CD14-positive monocyte (primary cell): Measurements from ENCODE around the gene SDCBP2. TPM values are rescaled to one million over a fixed set of nuclear protein-coding genes. Genes with fewer than 3 reads are reported as not detected.

Source experiments
- DNase-seq, 3 donors: peaks; one replicate each; pipeline ENCODE4 v3.0.0-alpha.2; 2011 to 2022
- H2AFZ ChIP-seq: 2 replicates; pipeline ENCODE4 v1.6.0; 2012; ENCODE audit warnings: mild to moderate bottlenecking, low read depth, low read length, inconsistent platforms; ENCODE audit not compliant: insufficient read depth, poor library complexity, severe bottlenecking
- H3K27ac ChIP-seq, 2 donors: 1 replicate in 1 of 2; 2 replicates in 1 of 2; pipeline ENCODE4 v1.5.1; 2012 to 2013; ENCODE audit warnings: low read length in 2 of 2, control low read depth in 1 of 2, inconsistent platforms in 1 of 2, low read depth in 1 of 2, mild to moderate bottlenecking in 1 of 2
- H3K27me3 ChIP-seq, 2 donors: one replicate each; pipeline versions ENCODE4 v1.6.0 to v1.6.1; 2011 to 2013; ENCODE audit warnings: low read length in 2 of 2; ENCODE audit not compliant: control insufficient read depth in 2 of 2, insufficient read depth in 2 of 2
- H3K36me3 ChIP-seq, 2 donors: replicated peaks in 1 of 2; 1 replicate in 1 of 2; 2 replicates in 1 of 2; pipeline versions ENCODE4 v1.5.1 to v1.6.1; 2012 to 2013; ENCODE audit warnings: low read length in 2 of 2, control low read depth in 1 of 2, inconsistent platforms in 1 of 2, mild to moderate bottlenecking in 1 of 2; ENCODE audit not compliant: insufficient read depth in 2 of 2, control insufficient read depth in 1 of 2
- H3K4me1 ChIP-seq, 2 donors: 1 replicate in 1 of 2; 2 replicates in 1 of 2; pipeline versions ENCODE4 v1.5.1 to v1.6.1; 2012 to 2013; ENCODE audit warnings: low read length in 2 of 2, control low read depth in 1 of 2, inconsistent platforms in 1 of 2, mild to moderate bottlenecking in 1 of 2, moderate library complexity in 1 of 2; ENCODE audit not compliant: insufficient read depth in 2 of 2, control insufficient read depth in 1 of 2
- H3K4me2 ChIP-seq: replicated peaks from 2 replicates; pipeline ENCODE3; 2012; ENCODE audit warnings: low read length, moderate library complexity, mild to moderate bottlenecking; ENCODE audit not compliant: poor library complexity, severe bottlenecking; ENCODE audit errors: extremely low read depth
- H3K4me3 ChIP-seq, 3 experiments: fragments of 200-600 bp in 1 of 3; sonication (generic) in 1 of 3; replicated peaks in 1 of 3; 1 replicate in 2 of 3; 2 replicates in 1 of 3; pipeline ENCODE4 v1.5.1; 2011 to 2013; ENCODE audit warnings: low read length in 3 of 3, mild to moderate bottlenecking in 3 of 3, control low read depth in 2 of 3, low read depth in 2 of 3, inconsistent platforms in 1 of 3, moderate library complexity in 1 of 3
- H3K79me2 ChIP-seq: 2 replicates; pipeline ENCODE4 v1.6.0; 2012; ENCODE audit warnings: mild to moderate bottlenecking, control low read depth, inconsistent platforms, low read length, moderate library complexity; ENCODE audit not compliant: insufficient read depth
- H3K9ac ChIP-seq: 2 replicates; pipeline ENCODE4 v1.6.0; 2017; ENCODE audit warnings: low read length, mild to moderate bottlenecking; ENCODE audit not compliant: insufficient read depth, poor library complexity, severe bottlenecking
- H3K9me3 ChIP-seq, 2 donors: replicated peaks in 1 of 2; 1 replicate in 1 of 2; 2 replicates in 1 of 2; pipeline versions ENCODE4 v1.5.1 to v1.6.1; 2012 to 2013; ENCODE audit warnings: low read length in 2 of 2, control low read depth in 1 of 2; ENCODE audit not compliant: control insufficient read depth in 1 of 2, insufficient read depth in 1 of 2
- H4K20me1 ChIP-seq: 2 replicates; pipeline ENCODE4 v1.6.0; 2012; ENCODE audit warnings: mild to moderate bottlenecking, low read length, control low read depth, moderate library complexity; ENCODE audit not compliant: insufficient read depth
- H3K27ac Mint-ChIP-seq, 7 donors: one replicate each; pipeline ENCODE4 v1.8.0; 2020; ENCODE audit warnings: mild to moderate bottlenecking in 7 of 7, mixed read lengths in 7 of 7, moderate library complexity in 6 of 7, inconsistent platforms in 2 of 7
- H3K27me3 Mint-ChIP-seq, 3 donors: one replicate each; pipeline ENCODE4 v1.8.0; 2021 to 2022; ENCODE audit warnings: low read depth in 3 of 3, mild to moderate bottlenecking in 3 of 3, mixed read lengths in 3 of 3, moderate library complexity in 3 of 3, inconsistent platforms in 1 of 3
- H3K36me3 Mint-ChIP-seq, 2 donors: one replicate each; pipeline ENCODE4 v1.8.0; 2020; ENCODE audit warnings: mixed read lengths in 2 of 2, inconsistent platforms in 1 of 2, mild to moderate bottlenecking in 1 of 2
- H3K4me1 Mint-ChIP-seq: one replicate; pipeline ENCODE4 v1.8.0; 2020; ENCODE audit warnings: mild to moderate bottlenecking, mixed read lengths
- H3K4me3 Mint-ChIP-seq, 2 donors: one replicate each; pipeline ENCODE4 v1.8.0; 2020; ENCODE audit warnings: mild to moderate bottlenecking in 2 of 2, mixed read lengths in 2 of 2, moderate library complexity in 1 of 2
- H3K9me3 Mint-ChIP-seq, 7 donors: one replicate each; pipeline ENCODE4 v1.8.0; 2020 to 2022; ENCODE audit warnings: mixed read lengths in 7 of 7, mild to moderate bottlenecking in 6 of 7, moderate library complexity in 6 of 7, inconsistent platforms in 2 of 7
- WGBS: methylation state at CpG from one replicate; pipeline ENCODE4 v1.1.5; 2013; ENCODE audit warnings: missing lambda C conversion rate; ENCODE audit not compliant: insufficient coverage; 5-methylcytosine and 5-hydroxymethylcytosine counted together
- intact Hi-C, 2 donors: fragments of 100-400 bp; cut with micrococcal nuclease; formaldehyde crosslinking; loops; one replicate each; pipeline versions ENCODE4 v1.15.0 to v1.15.1; 2023
- polyA plus RNA-seq, 3 donors: library from polyadenylated mRNA; depleted of rRNA in 1 of 3; unstranded in 2 of 3; stranded (reverse) in 1 of 3; fragments of 300-500 nt in 2 of 3; fragments of >200 nt in 1 of 3; fragmentation: Illumina TruSeq in 2 of 3; gene quantifications; 1 replicate in 2 of 3; 2 replicates in 1 of 3; pipeline ENCODE4 v1.2.3, GENCODE V29; 2012 to 2021
- TF ChIP-seq, protein P1 (sequence below): fragments of 200-600 bp; IDR thresholded peaks from one replicate; pipeline ENCODE4 v1.8.0; 2022; ENCODE audit warnings: antibody characterized with exemption, mild to moderate bottlenecking

The SDCBP2 gene
- polyA plus RNA-seq, 3 donors = 0.69 to 1.0 (median 0.71) TPM

GRCh38 chr20:1357921-1358671 is 29.2 kb upstream of the SDCBP2 start:
- 97% methylated on average over 3 of the region's 9 CpGs for WGBS
- peaks cover 2 to 13% (median 4%) of the 10 kb centered on the region in 7 donors for H3K9me3 Mint-ChIP-seq
- TF ChIP-seq, protein P1, sequence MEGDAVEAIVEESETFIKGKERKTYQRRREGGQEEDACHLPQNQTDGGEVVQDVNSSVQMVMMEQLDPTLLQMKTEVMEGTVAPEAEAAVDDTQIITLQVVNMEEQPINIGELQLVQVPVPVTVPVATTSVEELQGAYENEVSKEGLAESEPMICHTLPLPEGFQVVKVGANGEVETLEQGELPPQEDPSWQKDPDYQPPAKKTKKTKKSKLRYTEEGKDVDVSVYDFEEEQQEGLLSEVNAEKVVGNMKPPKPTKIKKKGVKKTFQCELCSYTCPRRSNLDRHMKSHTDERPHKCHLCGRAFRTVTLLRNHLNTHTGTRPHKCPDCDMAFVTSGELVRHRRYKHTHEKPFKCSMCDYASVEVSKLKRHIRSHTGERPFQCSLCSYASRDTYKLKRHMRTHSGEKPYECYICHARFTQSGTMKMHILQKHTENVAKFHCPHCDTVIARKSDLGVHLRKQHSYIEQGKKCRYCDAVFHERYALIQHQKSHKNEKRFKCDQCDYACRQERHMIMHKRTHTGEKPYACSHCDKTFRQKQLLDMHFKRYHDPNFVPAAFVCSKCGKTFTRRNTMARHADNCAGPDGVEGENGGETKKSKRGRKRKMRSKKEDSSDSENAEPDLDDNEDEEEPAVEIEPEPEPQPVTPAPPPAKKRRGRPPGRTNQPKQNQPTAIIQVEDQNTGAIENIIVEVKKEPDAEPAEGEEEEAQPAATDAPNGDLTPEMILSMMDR = no peak
- no peak overlapping the region for H3K4me2 ChIP-seq
- peaks cover 16 to 72% of the 10 kb centered on the region in 2 donors for H3K36me3 ChIP-seq
- H3K27me3 ChIP-seq = no peaks in the 10 kb centered on the region
- H3K4me1 Mint-ChIP-seq = peaks cover 2% of the 10 kb centered on the region
- H3K9me3 ChIP-seq = peaks cover 0 to 15% of the 10 kb centered on the region in 2 donors
- H2AFZ ChIP-seq = no peak overlapping the region
- intact Hi-C loops = no loop called here
- H3K36me3 Mint-ChIP-seq = peaks cover 71 to 74% of the 10 kb centered on the region in 2 donors
- peaks cover 47% of the 10 kb centered on the region for H4K20me1 ChIP-seq
- no peak for DNase-seq
- no peak overlapping the region for H3K4me3 ChIP-seq
- no peak overlapping the region for H3K4me3 Mint-ChIP-seq
- H3K4me1 ChIP-seq = no peaks in the 10 kb centered on the region
- no peak overlapping the region for H3K9ac ChIP-seq
- H3K27ac ChIP-seq = no peak overlapping the region
- peaks cover 0 to 1% (median 0%) of the 10 kb centered on the region in 3 donors for H3K27me3 Mint-ChIP-seq
- H3K79me2 ChIP-seq = no peaks in the 10 kb centered on the region
- H3K27ac Mint-ChIP-seq = peak overlapping the region in 1 of 7 donors; percentile 13

DNA sequence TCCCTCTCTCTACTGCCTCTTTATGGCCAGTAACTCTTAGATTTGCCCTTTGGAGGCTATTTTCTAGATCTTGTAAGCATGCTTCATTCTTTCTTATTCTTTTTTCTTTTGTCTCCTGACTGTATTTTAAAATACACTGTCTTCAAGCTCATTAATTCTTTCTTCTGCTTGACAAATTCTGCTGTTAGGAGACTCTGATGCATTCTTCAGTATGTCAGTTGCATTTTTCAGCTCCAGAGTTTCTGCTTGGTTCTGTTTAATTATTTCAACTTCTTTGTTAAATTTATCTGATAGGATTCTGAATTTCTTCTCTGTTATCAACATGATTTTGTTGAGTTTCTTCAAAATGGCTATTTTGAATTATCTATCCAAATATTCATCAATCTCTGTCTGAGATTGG is 25.0 kb upstream of the SDCBP2 start:
- Histone ChIP-seq H3K79me2 (no peaks in the 10 kb centered on the region), H3K4me3 (no peak overlapping the region), H3K9me3 (peaks cover 0 to 20% of the 10 kb centered on the region in 2 donors), H3K27me3 (no peaks in the 10 kb centered on the region), H2AFZ (no peak overlapping the region), H3K27ac (no peak overlapping the region), H3K4me1 (no peaks in the 10 kb centered on the region), H3K36me3 (peaks cover 11 to 36% of the 10 kb centered on the region in 2 donors), H3K9ac (no peak overlapping the region), H3K4me2 (no peak overlapping the region), H4K20me1 (peaks cover 9% of the 10 kb centered on the region)
- Mint-ChIP-seq H3K4me3 (no peak overlapping the region), H3K27ac (no peak overlapping the region), H3K27me3 (peaks cover 0 to 2% (median 0%) of the 10 kb centered on the region in 3 donors), H3K36me3 (peaks cover 66 to 72% of the 10 kb centered on the region in 2 donors), H3K4me1 (no peaks in the 10 kb centered on the region), H3K9me3 (peaks cover 4 to 27% (median 14%) of the 10 kb centered on the region in 7 donors)
- intact Hi-C loops = no loop called here
- DNase-seq = no peak
- TF ChIP-seq, protein P1 = no peak
